Epithelial cell of esophagus (primary cell): ENCODE results near the gene ADIG.

Experiments used
- DNase-seq: peaks from one replicate; pipeline ENCODE4 v3.0.0; 2010; ENCODE audit warnings: low read depth
- H3K4me3 ChIP-seq: 2 replicates; pipeline ENCODE4 v1.5.1; 2011; ENCODE audit warnings: mild to moderate bottlenecking, low read length, control low read depth
- TF ChIP-seq, protein P1 (sequence below): IDR thresholded peaks from 2 replicates; pipeline ENCODE4 v1.5.1; 2011; ENCODE audit warnings: low read depth, mild to moderate bottlenecking, low read length, control low read depth, inconsistent platforms; ENCODE audit not compliant: insufficient read depth; ENCODE audit errors: missing control alignments

ADIG gene

DNA sequence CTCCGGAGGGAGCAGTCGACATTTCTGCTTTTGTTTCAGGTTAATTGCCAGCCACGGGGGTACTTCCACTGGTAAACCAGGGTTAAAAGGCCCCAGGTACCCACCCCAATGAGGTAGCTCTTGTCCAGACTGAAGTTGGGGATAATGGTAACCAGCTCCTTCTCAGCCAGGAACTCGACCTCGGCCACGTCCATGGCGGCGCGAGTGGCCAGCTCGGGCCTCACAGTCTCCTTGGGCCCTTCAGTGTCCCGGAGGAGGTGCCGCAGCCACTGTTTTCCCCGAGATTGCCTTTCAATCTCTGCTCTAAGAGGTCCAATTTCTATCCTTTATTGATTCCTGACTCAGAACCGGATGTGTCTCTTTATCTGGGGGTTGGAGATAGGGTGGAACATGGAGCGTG is 34.3 kb downstream of the ADIG start:
- no peak overlapping the region for H3K4me3 ChIP-seq
- TF ChIP-seq, protein P1, sequence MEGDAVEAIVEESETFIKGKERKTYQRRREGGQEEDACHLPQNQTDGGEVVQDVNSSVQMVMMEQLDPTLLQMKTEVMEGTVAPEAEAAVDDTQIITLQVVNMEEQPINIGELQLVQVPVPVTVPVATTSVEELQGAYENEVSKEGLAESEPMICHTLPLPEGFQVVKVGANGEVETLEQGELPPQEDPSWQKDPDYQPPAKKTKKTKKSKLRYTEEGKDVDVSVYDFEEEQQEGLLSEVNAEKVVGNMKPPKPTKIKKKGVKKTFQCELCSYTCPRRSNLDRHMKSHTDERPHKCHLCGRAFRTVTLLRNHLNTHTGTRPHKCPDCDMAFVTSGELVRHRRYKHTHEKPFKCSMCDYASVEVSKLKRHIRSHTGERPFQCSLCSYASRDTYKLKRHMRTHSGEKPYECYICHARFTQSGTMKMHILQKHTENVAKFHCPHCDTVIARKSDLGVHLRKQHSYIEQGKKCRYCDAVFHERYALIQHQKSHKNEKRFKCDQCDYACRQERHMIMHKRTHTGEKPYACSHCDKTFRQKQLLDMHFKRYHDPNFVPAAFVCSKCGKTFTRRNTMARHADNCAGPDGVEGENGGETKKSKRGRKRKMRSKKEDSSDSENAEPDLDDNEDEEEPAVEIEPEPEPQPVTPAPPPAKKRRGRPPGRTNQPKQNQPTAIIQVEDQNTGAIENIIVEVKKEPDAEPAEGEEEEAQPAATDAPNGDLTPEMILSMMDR, result no peak
- no peak for DNase-seq

DNA sequence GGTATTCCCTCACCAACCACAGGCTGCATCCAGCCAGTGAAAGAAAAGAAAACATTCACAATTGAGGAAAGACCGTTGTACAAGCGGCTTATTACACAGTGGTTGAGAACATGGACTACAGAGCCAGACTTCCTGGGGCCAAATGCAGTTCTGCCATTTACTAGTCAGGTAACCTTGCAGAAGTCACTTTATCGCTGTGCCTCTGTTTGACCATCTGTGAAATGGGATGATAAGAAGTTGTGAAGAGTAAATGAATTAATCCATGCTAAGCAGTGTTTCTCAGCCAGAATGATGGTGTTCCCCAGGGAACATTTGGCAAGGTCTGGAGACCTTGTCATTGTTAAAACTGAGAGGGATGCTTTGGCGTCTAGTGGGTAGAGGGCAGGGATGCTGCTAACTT is 35.5 kb downstream of the ADIG start:
- no peak overlapping the region for H3K4me3 ChIP-seq
- TF ChIP-seq, protein P1, result no peak
- no peak for DNase-seq

DNA sequence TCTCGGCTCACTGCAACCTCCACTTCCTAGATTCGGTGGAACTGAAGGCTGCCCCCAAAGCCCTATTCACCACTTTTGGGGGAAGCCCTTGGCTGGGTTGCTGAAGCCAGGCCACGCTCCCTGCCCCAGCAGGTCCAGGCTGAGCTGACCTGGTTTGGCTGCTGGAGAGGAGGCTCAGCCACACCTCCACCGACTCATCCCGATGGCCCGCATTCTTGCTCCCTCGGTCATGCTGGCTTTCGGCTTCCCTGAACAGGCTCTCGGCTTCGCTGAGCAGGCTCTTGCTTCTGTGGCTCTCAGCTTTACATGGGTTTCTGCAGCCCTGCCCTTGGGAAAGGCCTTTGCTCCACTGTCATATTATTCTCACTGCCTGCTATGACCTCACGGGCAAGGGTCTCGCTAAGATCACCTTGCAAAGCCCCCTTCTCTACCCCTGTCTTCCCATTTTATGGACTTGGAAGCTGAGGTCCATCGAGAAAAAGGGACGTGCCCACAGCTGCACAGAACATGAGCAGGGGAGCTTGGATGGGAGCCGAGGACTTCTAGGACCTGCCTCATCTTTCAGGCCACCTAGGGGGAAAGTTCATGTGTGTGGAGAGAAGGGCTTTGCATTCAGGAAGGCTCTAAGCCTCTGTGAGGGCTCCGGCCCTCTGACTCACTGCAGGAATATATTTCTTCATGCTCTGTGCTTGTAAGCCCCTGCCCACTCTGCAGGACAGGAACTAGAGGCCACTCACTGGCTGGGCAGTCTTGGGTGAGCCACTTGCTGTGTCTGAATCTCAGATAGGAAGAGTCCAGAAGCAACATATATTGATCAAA is 36.2 kb downstream of the ADIG start:
- TF ChIP-seq, protein P1, result no peak
- no peak overlapping the region for H3K4me3 ChIP-seq
- peak; percentile 92 for DNase-seq

DNA sequence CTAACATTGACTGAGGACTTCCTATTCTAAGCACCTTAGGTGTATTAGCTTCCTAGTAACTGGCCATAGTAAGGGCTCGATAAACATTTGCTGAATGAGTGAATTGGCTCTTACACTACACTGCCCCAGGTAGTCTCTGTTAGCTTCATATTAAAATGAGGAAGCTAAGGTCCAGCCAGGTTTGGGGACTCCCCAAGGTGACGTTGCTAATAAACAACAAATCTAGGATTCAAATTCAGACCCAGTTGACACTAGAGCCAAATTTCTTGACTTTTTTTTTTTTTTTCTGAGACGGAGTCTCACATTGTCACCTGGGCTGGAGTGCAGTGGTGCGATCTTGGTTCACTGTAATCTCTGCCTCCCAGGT is 36.8 kb downstream of the ADIG start:
- no peak overlapping the region for H3K4me3 ChIP-seq
- TF ChIP-seq, protein P1, result no peak
- DNase-seq, result no peak

DNA sequence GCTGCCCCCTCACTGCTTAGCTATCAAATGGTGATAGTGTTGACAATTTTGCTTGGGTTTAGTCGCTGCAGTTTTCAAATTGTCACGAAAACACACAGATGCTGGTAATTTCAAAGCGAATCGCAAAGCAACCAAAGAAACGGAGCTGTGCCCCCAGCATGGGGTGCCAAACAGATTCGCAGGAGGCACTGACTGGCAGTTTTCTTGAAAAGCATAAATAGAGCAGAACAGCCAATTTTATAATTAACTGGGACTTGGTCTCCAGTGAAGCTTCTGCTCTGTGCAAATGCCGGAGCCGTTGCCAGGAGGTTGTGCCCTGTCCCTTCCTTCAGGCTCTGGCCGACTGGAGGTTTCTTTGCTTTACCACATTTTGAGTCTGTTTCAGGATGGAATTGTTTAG is 39.4 kb downstream of the ADIG start:
- no peak for DNase-seq
- TF ChIP-seq, protein P1, result no peak
- H3K4me3 ChIP-seq, result no peak overlapping the region

DNA sequence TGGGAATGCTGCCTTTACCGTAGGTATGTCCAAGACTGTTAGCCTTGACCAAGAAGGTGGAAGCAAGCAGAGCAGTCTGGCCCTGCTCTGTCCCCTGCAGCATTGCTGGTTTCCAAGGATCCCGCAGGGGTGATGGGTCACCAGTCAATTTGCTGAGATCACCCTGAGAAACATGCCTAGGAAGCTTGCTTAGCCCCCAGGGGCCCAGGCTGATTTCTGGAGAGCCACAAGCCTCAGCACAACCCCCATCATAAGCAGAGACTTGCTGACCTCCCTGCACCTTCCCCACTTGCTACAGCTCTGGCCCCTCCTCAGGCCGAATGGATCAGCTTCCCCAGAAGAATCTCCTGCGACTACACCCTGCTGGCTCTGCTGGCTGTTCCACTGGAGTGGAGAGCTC is 42.1 kb downstream of the ADIG start:
- DNase-seq, result no peak
- TF ChIP-seq, protein P1, result no peak

DNA sequence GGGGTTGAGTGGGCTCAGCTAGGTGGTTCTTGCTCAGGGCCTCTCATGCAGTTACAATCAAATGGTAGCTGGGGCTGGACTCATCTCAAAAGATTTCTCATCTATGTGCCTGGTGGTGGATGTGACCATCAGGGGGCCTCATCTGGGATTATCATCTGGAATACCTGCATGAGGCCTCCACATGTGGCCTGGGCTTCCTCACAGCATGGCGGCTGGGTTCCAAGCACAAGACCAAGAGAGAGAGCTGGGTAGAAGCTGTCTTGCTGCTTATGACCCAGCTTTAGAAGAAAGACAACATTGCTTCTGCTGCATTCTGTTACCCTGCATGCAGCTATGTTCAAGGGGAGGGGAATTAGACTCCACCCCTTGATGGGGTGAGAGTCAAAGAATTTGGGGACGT is 43.1 kb downstream of the ADIG start:
- H3K4me3 ChIP-seq, result no peak overlapping the region
- TF ChIP-seq, protein P1, result no peak
- no peak for DNase-seq

More for the DNA sequence above, 42.1 kb downstream of the ADIG start:
- no peak overlapping the region for H3K4me3 ChIP-seq
